ENCODE results near the gene ZNF740.
A peak's percentile ranks its signal among the peaks of the same experiment; 100 is the strongest.

Gene ZNF740

GRCh38 chr12:53227836-53228235 lies 47.3 kb downstream of the ZNF740 start:
- DNase-seq = no peak

- DNase-seq = no peak
These were observed 48.9 kb downstream of the ZNF740 start for GRCh38 chr12:53229454-53229853.

GRCh38 chr12:53230108-53230845 lies 49.8 kb downstream of the ZNF740 start:
- no peak for DNase-seq

GRCh38 chr12:53231671-53231920 lies 51.1 kb downstream of the ZNF740 start:
- no peak for DNase-seq

- DNase-seq = peak in 1 of 2 experiments; percentile 76
These were observed 51.6 kb downstream of the ZNF740 start, which contains the start of gene RARG for GRCh38 chr12:53231921-53232645. Gene RARG (minus strand): TSS chr12:53232209. CDS start chr12:53227545, 4,664 bp downstream.

- DNase-seq = no peak
These were observed 52.3 kb downstream of the ZNF740 start for GRCh38 chr12:53232646-53233461.

- DNase-seq = no peak
These were observed 53.2 kb downstream of the ZNF740 start for GRCh38 chr12:53233671-53234121.

- no peak for DNase-seq
These were observed 53.9 kb downstream of the ZNF740 start for GRCh38 chr12:53234271-53234914.

- DNase-seq = no peak
These were observed 54.6 kb downstream of the ZNF740 start for GRCh38 chr12:53235164-53235563.

GRCh38 chr12:53235742-53236442 lies 55.4 kb downstream of the ZNF740 start:
- no peak for DNase-seq

GRCh38 chr12:53236443-53237111 lies 56.1 kb downstream of the ZNF740 start:
- DNase-seq = no peak

- no peak for DNase-seq
These were observed 59.2 kb downstream of the ZNF740 start for GRCh38 chr12:53239643-53240258.

GRCh38 chr12:53241623-53242412 lies 61.3 kb downstream of the ZNF740 start:
- no peak for DNase-seq

GRCh38 chr12:53244337-53244736 lies 63.8 kb downstream of the ZNF740 start:
- no peak for DNase-seq

All from SW 1271 (cell line).